Measurements from ENCODE around the gene FBXO17. TPM values are rescaled to one million over a fixed set of nuclear protein-coding genes. Genes with fewer than 3 reads are reported as not detected.

Gene FBXO17
- total and polyA plus RNA-seq, 9 donors: 25.0 to 36.7 (median 29.1) TPM

GRCh38 chr19:38894968-38895367, 80.6 kb downstream of the FBXO17 start:
- Histone ChIP-seq H3K9me3 (replicated peaks; ENCODE audit: control insufficient read depth, low read depth, low read length) (no peaks in the 10 kb centered on the region), H3K27me3 (ENCODE audit: control insufficient read depth, insufficient read depth, low read length) (no peaks in the 10 kb centered on the region), H3K4me1 (ENCODE audit: control insufficient read depth, insufficient read depth, low read length) (peaks cover 66% of the 10 kb centered on the region), H3K27ac (ENCODE audit: low read length) (no peak overlapping the region), H3K36me3 (ENCODE audit: control insufficient read depth, insufficient read depth, low read length) (peaks cover 36% of the 10 kb centered on the region), H3K4me3 (ENCODE audit: low read length) (no peak overlapping the region)
- no peak for DNase-seq
- WGBS (ENCODE audit: insufficient coverage): 47% methylated on average over 9 of the region's 9 CpGs

- H3K36me3 ChIP-seq (ENCODE audit: control insufficient read depth, insufficient read depth, low read length): peaks cover 52% of the 10 kb centered on the region
- H3K4me1 ChIP-seq (ENCODE audit: control insufficient read depth, insufficient read depth, low read length): peaks cover 62% of the 10 kb centered on the region
- DNase-seq: no peak
- no peaks in the 10 kb centered on the region for H3K9me3 ChIP-seq (replicated peaks; ENCODE audit: control insufficient read depth, low read depth, low read length)
- H3K27ac ChIP-seq (ENCODE audit: low read length): peak overlapping the region; percentile 38
- H3K4me3 ChIP-seq (ENCODE audit: low read length): no peak overlapping the region
- whole genome bisulfite sequencing (ENCODE audit: insufficient coverage): 48% methylated on average over 11 of the region's 14 CpGs
- H3K27me3 ChIP-seq (ENCODE audit: control insufficient read depth, insufficient read depth, low read length): no peaks in the 10 kb centered on the region
These were observed 82.2 kb downstream of the FBXO17 start for GRCh38 chr19:38893341-38893771.

- Histone ChIP-seq H3K4me1 (ENCODE audit: control insufficient read depth, insufficient read depth, low read length) (peaks cover 57% of the 10 kb centered on the region), H3K4me3 (ENCODE audit: low read length) (no peak overlapping the region), H3K27ac (ENCODE audit: low read length) (peak overlapping the region; percentile 38), H3K9me3 (replicated peaks; ENCODE audit: control insufficient read depth, low read depth, low read length) (no peaks in the 10 kb centered on the region), H3K27me3 (ENCODE audit: control insufficient read depth, insufficient read depth, low read length) (no peaks in the 10 kb centered on the region), H3K36me3 (ENCODE audit: control insufficient read depth, insufficient read depth, low read length) (peaks cover 53% of the 10 kb centered on the region)
- 48% methylated on average over 2 of the region's 5 CpGs for WGBS (ENCODE audit: insufficient coverage)
- DNase-seq: no peak
These were observed 82.7 kb downstream of the FBXO17 start for GRCh38 chr19:38892841-38893240.

- Histone ChIP-seq H3K4me3 (ENCODE audit: low read length) (no peak overlapping the region), H3K9me3 (replicated peaks; ENCODE audit: control insufficient read depth, low read depth, low read length) (no peaks in the 10 kb centered on the region), H3K4me1 (ENCODE audit: control insufficient read depth, insufficient read depth, low read length) (peaks cover 54% of the 10 kb centered on the region), H3K36me3 (ENCODE audit: control insufficient read depth, insufficient read depth, low read length) (peaks cover 61% of the 10 kb centered on the region), H3K27me3 (ENCODE audit: control insufficient read depth, insufficient read depth, low read length) (no peaks in the 10 kb centered on the region), H3K27ac (ENCODE audit: low read length) (peak overlapping the region; percentile 69)
- DNase-seq: peak; percentile 62
- WGBS (ENCODE audit: insufficient coverage): 78% methylated on average over 5 of the region's 6 CpGs
These were observed 83.8 kb downstream of the FBXO17 start for GRCh38 chr19:38891771-38892170.

Other genes with a start within 250 kb of the FBXO17 start
- gene CAPN12, start 231.3 kb downstream of the FBXO17 start, total RNA-seq: 0.62 TPM
- 1 to 10 TPM in 6 of 8 donors, under 1 TPM in 2; 0.23 to 2.1 (median 1.2) TPM for gene CAPN12, start 231.3 kb downstream of the FBXO17 start, polyA plus RNA-seq (ENCODE audit: insufficient read depth in 1 of 8, insufficient read length in 8 of 8, low replicate concordance in 1 of 8)
- 0.22 TPM for gene LGALS7, start 202.2 kb downstream of the FBXO17 start, total RNA-seq
- gene LGALS7, start 202.2 kb downstream of the FBXO17 start, polyA plus RNA-seq (ENCODE audit: insufficient read depth in 1 of 8, insufficient read length in 8 of 8, low replicate concordance in 1 of 8): 1 to 10 TPM in 2 of 8 donors, under 1 TPM in 3, not detected in 3; 0.35 to 1.1 (median 0.93) TPM
- gene LGALS7B, start 186.5 kb downstream of the FBXO17 start, total RNA-seq: 2.3 TPM
- gene LGALS7B, start 186.5 kb downstream of the FBXO17 start, polyA plus RNA-seq (ENCODE audit: insufficient read depth in 1 of 8, insufficient read length in 8 of 8, low replicate concordance in 1 of 8): 10 to 100 TPM in 1 of 8 donors, 1 to 10 TPM in 3, under 1 TPM in 3, not detected in 1; 0.45 to 44.5 (median 1.1) TPM
- gene LGALS4, start 162.8 kb downstream of the FBXO17 start, total RNA-seq: 0.89 TPM
- 10 to 100 TPM in 2 of 8 donors, 1 to 10 TPM in 3, under 1 TPM in 3; 0.67 to 45.5 (median 1.5) TPM for gene LGALS4, start 162.8 kb downstream of the FBXO17 start, polyA plus RNA-seq (ENCODE audit: insufficient read depth in 1 of 8, insufficient read length in 8 of 8, low replicate concordance in 1 of 8)
- 34.1 TPM for gene ECH1, start 143.9 kb downstream of the FBXO17 start, total RNA-seq
- gene ECH1, start 143.9 kb downstream of the FBXO17 start, polyA plus RNA-seq (ENCODE audit: insufficient read depth in 1 of 8, insufficient read length in 8 of 8, low replicate concordance in 1 of 8): 100 to 1,000 TPM; 125 to 180 (median 152) TPM
- gene HNRNPL, start 125.8 kb downstream of the FBXO17 start, total RNA-seq: 195 TPM
- 100 to 1,000 TPM; 242 to 355 (median 288) TPM for gene HNRNPL, start 125.8 kb downstream of the FBXO17 start, polyA plus RNA-seq (ENCODE audit: insufficient read depth in 1 of 8, insufficient read length in 8 of 8, low replicate concordance in 1 of 8)
- 10.7 TPM for gene RINL, start 97.5 kb downstream of the FBXO17 start, total RNA-seq
- gene RINL, start 97.5 kb downstream of the FBXO17 start, polyA plus RNA-seq (ENCODE audit: insufficient read depth in 1 of 8, insufficient read length in 8 of 8, low replicate concordance in 1 of 8): 10 to 100 TPM in 7 of 8 donors, 1 to 10 TPM in 1; 9.3 to 14.4 (median 11.8) TPM
- gene SIRT2, start 76.1 kb downstream of the FBXO17 start, total RNA-seq: 100 TPM
- gene SIRT2, start 76.1 kb downstream of the FBXO17 start, polyA plus RNA-seq (ENCODE audit: insufficient read depth in 1 of 8, insufficient read length in 8 of 8, low replicate concordance in 1 of 8): 100 to 1,000 TPM in 6 of 8 donors, 10 to 100 TPM in 2; 92.7 to 129 (median 109) TPM
- gene NFKBIB, start 75.8 kb downstream of the FBXO17 start, total RNA-seq: 8.3 TPM
- gene NFKBIB, start 75.8 kb downstream of the FBXO17 start, polyA plus RNA-seq (ENCODE audit: insufficient read depth in 1 of 8, insufficient read length in 8 of 8, low replicate concordance in 1 of 8): 10 to 100 TPM in 6 of 8 donors, 1 to 10 TPM in 2; 9.8 to 11.6 (median 11.2) TPM
- 2.5 TPM for gene CCER2, start 63.6 kb downstream of the FBXO17 start, total RNA-seq
- gene CCER2, start 63.6 kb downstream of the FBXO17 start, polyA plus RNA-seq (ENCODE audit: insufficient read depth in 1 of 8, insufficient read length in 8 of 8, low replicate concordance in 1 of 8): 1 to 10 TPM; 4.4 to 9.2 (median 6.8) TPM
- 18.0 TPM for gene SARS2, start 45.0 kb downstream of the FBXO17 start, total RNA-seq
- gene SARS2, start 45.0 kb downstream of the FBXO17 start, polyA plus RNA-seq (ENCODE audit: insufficient read depth in 1 of 8, insufficient read length in 8 of 8, low replicate concordance in 1 of 8): 10 to 100 TPM; 20.3 to 36.7 (median 26.9) TPM
- 19.6 TPM for gene MRPS12, start 44.8 kb downstream of the FBXO17 start, total RNA-seq
- 10 to 100 TPM; 19.6 to 22.7 (median 20.8) TPM for gene MRPS12, start 44.8 kb downstream of the FBXO17 start, polyA plus RNA-seq (ENCODE audit: insufficient read depth in 1 of 8, insufficient read length in 8 of 8, low replicate concordance in 1 of 8)
- 1.4 TPM for gene FBXO27, start 56.8 kb upstream of the FBXO17 start, total RNA-seq
- gene FBXO27, start 56.8 kb upstream of the FBXO17 start, polyA plus RNA-seq (ENCODE audit: insufficient read depth in 1 of 8, insufficient read length in 8 of 8, low replicate concordance in 1 of 8): 1 to 10 TPM; 1.5 to 5.5 (median 3.3) TPM
- 0.09 TPM for gene ACP7, start 108.6 kb upstream of the FBXO17 start, total RNA-seq
- under 1 TPM in 7 of 8 donors, not detected in 1; 0.05 to 0.28 (median 0.11) TPM for gene ACP7, start 108.6 kb upstream of the FBXO17 start, polyA plus RNA-seq (ENCODE audit: insufficient read depth in 1 of 8, insufficient read length in 8 of 8, low replicate concordance in 1 of 8)
- 3.5 TPM for gene PAK4, start 150.0 kb upstream of the FBXO17 start, total RNA-seq
- gene PAK4, start 150.0 kb upstream of the FBXO17 start, polyA plus RNA-seq (ENCODE audit: insufficient read depth in 1 of 8, insufficient read length in 8 of 8, low replicate concordance in 1 of 8): 10 to 100 TPM; 15.8 to 29.2 (median 21.9) TPM
- 0.04 TPM for gene NCCRP1, start 221.2 kb upstream of the FBXO17 start, total RNA-seq
- under 1 TPM in 5 of 8 donors, not detected in 3; 0.12 to 0.35 (median 0.20) TPM for gene NCCRP1, start 221.2 kb upstream of the FBXO17 start, polyA plus RNA-seq (ENCODE audit: insufficient read depth in 1 of 8, insufficient read length in 8 of 8, low replicate concordance in 1 of 8)
- gene SYCN, start 228.5 kb upstream of the FBXO17 start, total RNA-seq: not detected
- not detected for gene SYCN, start 228.5 kb upstream of the FBXO17 start, polyA plus RNA-seq (ENCODE audit: insufficient read depth in 1 of 8, insufficient read length in 8 of 8, low replicate concordance in 1 of 8)